DOHH2 (cell line): Measurements from ENCODE around the gene NOL4L.

ENCODE experiments used
- H3F3A ChIP-seq: fragments of 200-600 bp; sonication (generic), shearing (Covaris generic); 2 replicates; pipeline ENCODE4 v1.6.0; 2016; ENCODE audit warnings: antibody characterized with exemption, mild to moderate bottlenecking; ENCODE audit not compliant: control insufficient read depth, insufficient read depth
- H3K27ac ChIP-seq: fragments of 200-600 bp; sonication (generic); 2 replicates; pipeline ENCODE4 v1.5.1; 2014; ENCODE audit warnings: low read depth, mild to moderate bottlenecking, low read length, moderate library complexity
- H3K27me3 ChIP-seq: fragments of 200-600 bp; sonication (generic); 2 replicates; pipeline ENCODE4 v1.6.1; 2014; ENCODE audit warnings: mild to moderate bottlenecking, low read length, mixed read lengths; ENCODE audit not compliant: control insufficient read depth
- H3K36me3 ChIP-seq: fragments of 200-600 bp; sonication (generic); 2 replicates; pipeline ENCODE4 v1.6.1; 2014; ENCODE audit warnings: mild to moderate bottlenecking, low read length, moderate library complexity, mixed read lengths; ENCODE audit not compliant: control insufficient read depth
- H3K4me1 ChIP-seq: fragments of 200-600 bp; sonication (generic); 2 replicates; pipeline ENCODE4 v1.6.1; 2014; ENCODE audit warnings: mild to moderate bottlenecking, low read length, mixed read lengths; ENCODE audit not compliant: control insufficient read depth
- H3K4me2 ChIP-seq: fragments of 200-600 bp; sonication (generic); 2 replicates; pipeline ENCODE4 v1.6.0; 2014; ENCODE audit warnings: mild to moderate bottlenecking, low read length, moderate library complexity
- H3K4me3 ChIP-seq: fragments of 200-600 bp; sonication (generic); 2 replicates; pipeline ENCODE4 v1.5.1; 2014; ENCODE audit warnings: mild to moderate bottlenecking, low read length, mixed read lengths
- H3K79me2 ChIP-seq: fragments of 200-600 bp; sonication (generic); 2 replicates; pipeline ENCODE4 v1.6.1; 2014; ENCODE audit warnings: mild to moderate bottlenecking, low read length, mixed read lengths; ENCODE audit not compliant: control insufficient read depth
- H3K9me2 ChIP-seq: fragments of 200-600 bp; sonication (generic); replicated peaks from 2 replicates; pipeline ENCODE4 v1.6.1; 2014; ENCODE audit warnings: mild to moderate bottlenecking, low read length, mixed read lengths; ENCODE audit not compliant: control insufficient read depth
- H3K9me3 ChIP-seq: fragments of 200-600 bp; sonication (generic); 2 replicates; pipeline ENCODE4 v1.6.1; 2014; ENCODE audit warnings: antibody characterized with exemption, low read length, mixed read lengths; ENCODE audit not compliant: control insufficient read depth, insufficient read depth
- H4K20me1 ChIP-seq: fragments of 200-600 bp; sonication (generic); 2 replicates; pipeline ENCODE4 v1.6.0; 2014; ENCODE audit warnings: low read depth, mild to moderate bottlenecking, antibody characterized with exemption, low read length, moderate library complexity; ENCODE audit not compliant: control insufficient read depth, insufficient read depth
- CTCF ChIP-seq: fragments of 200-600 bp; sonication (generic); IDR thresholded peaks from one replicate; pipeline ENCODE4 v1.5.1; 2014; ENCODE audit warnings: antibody characterized with exemption, mild to moderate bottlenecking, low read depth, low read length; ENCODE audit not compliant: poor library complexity, severe bottlenecking
- EZH2phosphoT487 ChIP-seq: fragments of 200-600 bp; sonication (generic); IDR thresholded peaks from 2 replicates; pipeline ENCODE4 v1.6.1; 2017; ENCODE audit warnings: borderline replicate concordance, mild to moderate bottlenecking, antibody characterized with exemption, low read length, moderate library complexity, mixed read lengths

The NOL4L gene

GRCh38 chr20:32482143-32482441 lies 103.0 kb downstream of the NOL4L start:
- Histone ChIP-seq H3K36me3 (no peaks in the 10 kb centered on the region), H3K9me2 (no peaks in the 10 kb centered on the region), H3K27ac (no peak overlapping the region), H3F3A (peaks cover 7% of the 10 kb centered on the region), H3K4me3 (no peak overlapping the region), H3K27me3 (peaks cover 8% of the 10 kb centered on the region), H3K79me2 (no peaks in the 10 kb centered on the region), H4K20me1 (no peaks in the 10 kb centered on the region; the same call in 1 of the 2 replicates), H3K4me1 (peaks cover 23% of the 10 kb centered on the region), H3K4me2 (peak overlapping the region; percentile 60; the same call in 1 of the 2 replicates), H3K9me3 (no peaks in the 10 kb centered on the region)
- TF ChIP-seq CTCF (no peak), EZH2phosphoT487 (no peak)

GRCh38 chr20:32481311-32482142 lies 103.6 kb downstream of the NOL4L start:
- H3K27me3 ChIP-seq, result peaks cover 8% of the 10 kb centered on the region
- no peak overlapping the region for H3K4me3 ChIP-seq
- no peaks in the 10 kb centered on the region for H3K9me3 ChIP-seq
- H3K79me2 ChIP-seq, result no peaks in the 10 kb centered on the region
- H4K20me1 ChIP-seq, result no peaks in the 10 kb centered on the region; the same call in 1 of the 2 replicates
- H3K9me2 ChIP-seq, result no peaks in the 10 kb centered on the region
- H3K4me2 ChIP-seq, result no peak overlapping the region
- peaks cover 7% of the 10 kb centered on the region for H3F3A ChIP-seq
- no peak overlapping the region for H3K27ac ChIP-seq
- H3K4me1 ChIP-seq, result peaks cover 23% of the 10 kb centered on the region
- TF ChIP-seq CTCF, result no peak
- no peak for TF ChIP-seq EZH2phosphoT487
- no peaks in the 10 kb centered on the region for H3K36me3 ChIP-seq

- no peaks in the 10 kb centered on the region for H3K79me2 ChIP-seq
- H3K36me3 ChIP-seq, result no peaks in the 10 kb centered on the region
- no peak overlapping the region for H3K27ac ChIP-seq
- H3K9me3 ChIP-seq, result no peaks in the 10 kb centered on the region
- peaks cover 7% of the 10 kb centered on the region for H3F3A ChIP-seq
- peaks cover 22% of the 10 kb centered on the region for H3K4me1 ChIP-seq
- no peaks in the 10 kb centered on the region for H3K9me2 ChIP-seq
- H3K27me3 ChIP-seq, result peaks cover 8% of the 10 kb centered on the region
- no peak overlapping the region for H3K4me3 ChIP-seq
- TF ChIP-seq CTCF (no peak), EZH2phosphoT487 (no peak)
- no peaks in the 10 kb centered on the region; the same call in 1 of the 2 replicates for H4K20me1 ChIP-seq
- no peak overlapping the region for H3K4me2 ChIP-seq
These were observed 104.5 kb downstream of the NOL4L start for GRCh38 chr20:32480371-32481241.
